HepG2 (cell line): Measurements from ENCODE around the gene MAN1C1. TPM values are rescaled to one million over a fixed set of nuclear protein-coding genes. Genes with fewer than 3 reads are reported as not detected.
A peak's percentile ranks its signal among the peaks of the same experiment; 100 is the strongest.

Experiments
- ATF1 ChIP-seq: IDR thresholded peaks from 2 replicates; pipeline ENCODE4 v1.6.1; 2016; ENCODE audit warnings: mild to moderate bottlenecking, control low read depth
- DNMT3B ChIP-seq: conservative IDR thresholded peaks from 2 replicates; pipeline ENCODE4 v1.6.1; 2016; ENCODE audit warnings: missing biosample characterization, control low read depth
- HOXA7 ChIP-seq: sonication (generic); formaldehyde crosslinking; IDR thresholded peaks from 2 replicates; pipeline ENCODE4 v1.8.1; 2022; ENCODE audit warnings: mild to moderate bottlenecking, missing genetic modification reagents, moderate library complexity
- MED13 ChIP-seq: sonication (generic); formaldehyde crosslinking; IDR thresholded peaks from 2 replicates; pipeline ENCODE4 v1.5.0; 2020; ENCODE audit warnings: missing genetic modification reagents
- MYNN ChIP-seq: sonication (generic); formaldehyde crosslinking; IDR thresholded peaks from 2 replicates; pipeline ENCODE4 v1.4.0; 2020; ENCODE audit warnings: mild to moderate bottlenecking, low read depth, missing genetic modification reagents
- PITX1 ChIP-seq: sonication (generic); formaldehyde crosslinking; IDR thresholded peaks from 2 replicates; pipeline ENCODE4 v1.5.1; 2020; ENCODE audit warnings: mild to moderate bottlenecking, missing genetic modification reagents
- REL ChIP-seq: sonication (generic); formaldehyde crosslinking; conservative IDR thresholded peaks from 2 replicates; pipeline ENCODE4 v1.8.0; 2022; ENCODE audit warnings: mild to moderate bottlenecking, missing genetic modification reagents, moderate library complexity
- RELA ChIP-seq: sonication (generic); formaldehyde crosslinking; IDR thresholded peaks from 2 replicates; pipeline ENCODE4 v1.4.0; 2020; ENCODE audit warnings: missing genetic modification reagents
- SP4 ChIP-seq: sonication (generic); formaldehyde crosslinking; IDR thresholded peaks from 2 replicates; pipeline ENCODE4 v1.8.1; 2023; ENCODE audit warnings: mild to moderate bottlenecking, missing genetic modification reagents
- ZBTB2 ChIP-seq: sonication (generic); formaldehyde crosslinking; IDR thresholded peaks from 2 replicates; pipeline ENCODE4 v1.8.0; 2022; ENCODE audit warnings: low read depth, missing genetic modification reagents
- ZNF136 ChIP-seq: sonication (generic); formaldehyde crosslinking; IDR thresholded peaks from 2 replicates; pipeline ENCODE4 v1.8.1; 2022; ENCODE audit warnings: low read depth, mild to moderate bottlenecking, moderate library complexity, missing genetic modification reagents
- ZNF143 ChIP-seq: sonication (generic); formaldehyde crosslinking; IDR thresholded peaks from 2 replicates; pipeline ENCODE4 v1.4.0; 2020; ENCODE audit warnings: missing genetic modification reagents
- ZNF432 ChIP-seq: sonication (generic); formaldehyde crosslinking; IDR thresholded peaks from 2 replicates; pipeline ENCODE4 v1.5.0; 2020; ENCODE audit warnings: missing genetic modification reagents, mild to moderate bottlenecking, borderline replicate concordance
- ZNF782 ChIP-seq: sonication (generic); formaldehyde crosslinking; IDR thresholded peaks from 2 replicates; pipeline ENCODE4 v1.4.0; 2020; ENCODE audit warnings: missing genetic modification reagents, mild to moderate bottlenecking, borderline replicate concordance
- polyA plus RNA-seq, 8 experiments: library from polyadenylated mRNA; depleted of rRNA in 3 of 8; stranded (reverse) in 7 of 8; unstranded in 1 of 8; fragments of >200 nt; fragmentation: Illumina TruSeq in 4 of 8; extraction: Trizol in 4 of 8; gene quantifications; 2 replicates each; pipeline versions ENCODE4 v1.2.1 to v1.2.3, GENCODE V29; 2011 to 2016; ENCODE audit warnings: low read depth in 4 of 8, missing spikeins in 1 of 8, mixed read lengths in 1 of 8; ENCODE audit not compliant: insufficient read depth in 1 of 8
- total RNA-seq, 5 experiments: library from RNA; depleted of rRNA; stranded (reverse); fragments of >200 nt; fragmentation: Illumina TruSeq; extraction: Trizol; gene quantifications; 2 replicates each; pipeline ENCODE4 v1.2.3, GENCODE V29; 2016; ENCODE audit warnings: low read depth in 1 of 5
- TF ChIP-seq, protein P1 (sequence below): sonication (generic); formaldehyde crosslinking; IDR thresholded peaks from 2 replicates; pipeline ENCODE4 v1.4.0; 2020; ENCODE audit warnings: mild to moderate bottlenecking, missing genetic modification reagents
- TF ChIP-seq, protein P2 (sequence below): sonication (generic); formaldehyde crosslinking; conservative IDR thresholded peaks from 2 replicates; pipeline ENCODE4 v1.4.0; 2020; ENCODE audit warnings: missing genetic modification reagents
- TF ChIP-seq, protein P3 (sequence below): sonication (generic); formaldehyde crosslinking; IDR thresholded peaks from 2 replicates; pipeline ENCODE4; 2020; ENCODE audit warnings: missing genetic modification reagents, mild to moderate bottlenecking, borderline replicate concordance

The MAN1C1 gene
- total and polyA plus RNA-seq, 2 of the 13 experiments (the other 11 are each of a cell fraction or from before 2014, with no cell fraction given): 0.18 to 0.49 TPM

DNA sequence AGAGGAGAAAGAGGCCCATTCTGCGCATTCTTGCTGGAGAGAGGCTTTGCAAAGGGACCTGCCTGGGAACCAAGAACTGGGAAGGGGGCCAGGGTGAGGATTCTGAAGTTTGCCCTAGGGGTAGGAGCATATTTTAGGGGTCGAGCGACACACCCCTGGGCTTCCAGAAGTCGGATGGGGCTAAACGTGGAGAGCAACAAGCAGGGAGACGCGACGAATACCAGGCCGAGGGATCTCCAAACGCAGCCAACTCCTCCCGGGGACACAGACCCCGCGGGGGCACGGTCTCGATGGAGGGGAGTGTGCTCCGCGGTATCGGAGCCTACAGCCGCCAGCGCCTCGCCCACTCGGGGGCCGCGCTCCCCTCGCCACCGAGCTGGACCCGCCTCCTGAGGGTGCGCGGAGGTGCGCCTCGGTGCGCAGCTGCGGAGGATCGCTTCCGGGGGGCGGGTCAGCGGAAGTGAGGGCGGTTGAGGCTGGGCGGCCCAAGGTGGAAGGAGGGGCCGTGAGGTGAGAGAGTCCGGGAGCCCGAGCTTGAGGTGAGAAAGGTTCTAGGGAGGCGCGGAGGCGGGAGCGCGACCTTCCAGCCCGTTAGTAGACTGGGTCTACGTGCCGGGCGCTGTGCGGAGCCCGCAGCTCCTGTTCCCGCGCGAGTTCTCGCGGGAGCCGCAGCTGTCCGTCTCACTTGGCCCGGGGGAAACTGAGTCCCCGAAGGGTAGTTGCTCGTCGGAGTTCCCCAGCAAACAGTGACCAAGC, 203.1 kb downstream of the MAN1C1 start, which contains the start of gene MTFR1L (continued):
- TF ChIP-seq, protein P1, sequence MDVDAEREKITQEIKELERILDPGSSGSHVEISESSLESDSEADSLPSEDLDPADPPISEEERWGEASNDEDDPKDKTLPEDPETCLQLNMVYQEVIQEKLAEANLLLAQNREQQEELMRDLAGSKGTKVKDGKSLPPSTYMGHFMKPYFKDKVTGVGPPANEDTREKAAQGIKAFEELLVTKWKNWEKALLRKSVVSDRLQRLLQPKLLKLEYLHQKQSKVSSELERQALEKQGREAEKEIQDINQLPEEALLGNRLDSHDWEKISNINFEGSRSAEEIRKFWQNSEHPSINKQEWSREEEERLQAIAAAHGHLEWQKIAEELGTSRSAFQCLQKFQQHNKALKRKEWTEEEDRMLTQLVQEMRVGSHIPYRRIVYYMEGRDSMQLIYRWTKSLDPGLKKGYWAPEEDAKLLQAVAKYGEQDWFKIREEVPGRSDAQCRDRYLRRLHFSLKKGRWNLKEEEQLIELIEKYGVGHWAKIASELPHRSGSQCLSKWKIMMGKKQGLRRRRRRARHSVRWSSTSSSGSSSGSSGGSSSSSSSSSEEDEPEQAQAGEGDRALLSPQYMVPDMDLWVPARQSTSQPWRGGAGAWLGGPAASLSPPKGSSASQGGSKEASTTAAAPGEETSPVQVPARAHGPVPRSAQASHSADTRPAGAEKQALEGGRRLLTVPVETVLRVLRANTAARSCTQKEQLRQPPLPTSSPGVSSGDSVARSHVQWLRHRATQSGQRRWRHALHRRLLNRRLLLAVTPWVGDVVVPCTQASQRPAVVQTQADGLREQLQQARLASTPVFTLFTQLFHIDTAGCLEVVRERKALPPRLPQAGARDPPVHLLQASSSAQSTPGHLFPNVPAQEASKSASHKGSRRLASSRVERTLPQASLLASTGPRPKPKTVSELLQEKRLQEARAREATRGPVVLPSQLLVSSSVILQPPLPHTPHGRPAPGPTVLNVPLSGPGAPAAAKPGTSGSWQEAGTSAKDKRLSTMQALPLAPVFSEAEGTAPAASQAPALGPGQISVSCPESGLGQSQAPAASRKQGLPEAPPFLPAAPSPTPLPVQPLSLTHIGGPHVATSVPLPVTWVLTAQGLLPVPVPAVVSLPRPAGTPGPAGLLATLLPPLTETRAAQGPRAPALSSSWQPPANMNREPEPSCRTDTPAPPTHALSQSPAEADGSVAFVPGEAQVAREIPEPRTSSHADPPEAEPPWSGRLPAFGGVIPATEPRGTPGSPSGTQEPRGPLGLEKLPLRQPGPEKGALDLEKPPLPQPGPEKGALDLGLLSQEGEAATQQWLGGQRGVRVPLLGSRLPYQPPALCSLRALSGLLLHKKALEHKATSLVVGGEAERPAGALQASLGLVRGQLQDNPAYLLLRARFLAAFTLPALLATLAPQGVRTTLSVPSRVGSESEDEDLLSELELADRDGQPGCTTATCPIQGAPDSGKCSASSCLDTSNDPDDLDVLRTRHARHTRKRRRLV: no peak
- TF ChIP-seq REL (CRISPR knock-in tag): no peak
- peak; percentile 95; the same call in 1 of the 2 replicates for TF ChIP-seq ZNF136 (CRISPR knock-in tag)
- TF ChIP-seq, protein P2, sequence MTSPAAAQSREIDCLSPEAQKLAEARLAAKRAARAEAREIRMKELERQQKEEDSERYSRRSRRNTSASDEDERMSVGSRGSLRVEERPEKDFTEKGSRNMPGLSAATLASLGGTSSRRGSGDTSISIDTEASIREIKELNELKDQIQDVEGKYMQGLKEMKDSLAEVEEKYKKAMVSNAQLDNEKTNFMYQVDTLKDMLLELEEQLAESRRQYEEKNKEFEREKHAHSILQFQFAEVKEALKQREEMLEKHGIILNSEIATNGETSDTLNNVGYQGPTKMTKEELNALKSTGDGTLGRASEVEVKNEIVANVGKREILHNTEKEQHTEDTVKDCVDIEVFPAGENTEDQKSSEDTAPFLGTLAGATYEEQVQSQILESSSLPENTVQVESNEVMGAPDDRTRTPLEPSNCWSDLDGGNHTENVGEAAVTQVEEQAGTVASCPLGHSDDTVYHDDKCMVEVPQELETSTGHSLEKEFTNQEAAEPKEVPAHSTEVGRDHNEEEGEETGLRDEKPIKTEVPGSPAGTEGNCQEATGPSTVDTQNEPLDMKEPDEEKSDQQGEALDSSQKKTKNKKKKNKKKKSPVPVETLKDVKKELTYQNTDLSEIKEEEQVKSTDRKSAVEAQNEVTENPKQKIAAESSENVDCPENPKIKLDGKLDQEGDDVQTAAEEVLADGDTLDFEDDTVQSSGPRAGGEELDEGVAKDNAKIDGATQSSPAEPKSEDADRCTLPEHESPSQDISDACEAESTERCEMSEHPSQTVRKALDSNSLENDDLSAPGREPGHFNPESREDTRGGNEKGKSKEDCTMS (CRISPR knock-in tag): no peak
- no peak for TF ChIP-seq HOXA7 (CRISPR knock-in tag)
- peak; percentile 84 for TF ChIP-seq SP4 (CRISPR knock-in tag)
- TF ChIP-seq ATF1: no peak
- no peak; the same call in 1 of the 2 replicates for TF ChIP-seq MED13 (CRISPR knock-in tag)
- 0 out of 2 replicates have a peak, but pooled peaks have one; percentile 13 for TF ChIP-seq ZNF143
- TF ChIP-seq ZBTB2 (CRISPR knock-in tag): peak; percentile 86
- TF ChIP-seq ZNF782 (CRISPR knock-in tag): no peak; the same call in 1 of the 2 replicates
- TF ChIP-seq ZNF432: no peak
- TF ChIP-seq, protein P3, sequence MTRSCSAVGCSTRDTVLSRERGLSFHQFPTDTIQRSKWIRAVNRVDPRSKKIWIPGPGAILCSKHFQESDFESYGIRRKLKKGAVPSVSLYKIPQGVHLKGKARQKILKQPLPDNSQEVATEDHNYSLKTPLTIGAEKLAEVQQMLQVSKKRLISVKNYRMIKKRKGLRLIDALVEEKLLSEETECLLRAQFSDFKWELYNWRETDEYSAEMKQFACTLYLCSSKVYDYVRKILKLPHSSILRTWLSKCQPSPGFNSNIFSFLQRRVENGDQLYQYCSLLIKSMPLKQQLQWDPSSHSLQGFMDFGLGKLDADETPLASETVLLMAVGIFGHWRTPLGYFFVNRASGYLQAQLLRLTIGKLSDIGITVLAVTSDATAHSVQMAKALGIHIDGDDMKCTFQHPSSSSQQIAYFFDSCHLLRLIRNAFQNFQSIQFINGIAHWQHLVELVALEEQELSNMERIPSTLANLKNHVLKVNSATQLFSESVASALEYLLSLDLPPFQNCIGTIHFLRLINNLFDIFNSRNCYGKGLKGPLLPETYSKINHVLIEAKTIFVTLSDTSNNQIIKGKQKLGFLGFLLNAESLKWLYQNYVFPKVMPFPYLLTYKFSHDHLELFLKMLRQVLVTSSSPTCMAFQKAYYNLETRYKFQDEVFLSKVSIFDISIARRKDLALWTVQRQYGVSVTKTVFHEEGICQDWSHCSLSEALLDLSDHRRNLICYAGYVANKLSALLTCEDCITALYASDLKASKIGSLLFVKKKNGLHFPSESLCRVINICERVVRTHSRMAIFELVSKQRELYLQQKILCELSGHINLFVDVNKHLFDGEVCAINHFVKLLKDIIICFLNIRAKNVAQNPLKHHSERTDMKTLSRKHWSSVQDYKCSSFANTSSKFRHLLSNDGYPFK (CRISPR knock-in tag): peak; percentile 44; the same call in 1 of the 2 replicates
- no peak; the same call in 1 of the 2 replicates for TF ChIP-seq DNMT3B (CRISPR knock-in tag)
- no peak for TF ChIP-seq RELA (CRISPR knock-in tag)
- TF ChIP-seq PITX1 (CRISPR knock-in tag): peak; percentile 49; the same call in 1 of the 2 replicates
- TF ChIP-seq MYNN (CRISPR knock-in tag): no peak
